ENCODE data around the gene RPP30.
"Not testable (repeated sequence)": the region's sequence is repeated elsewhere in the genome, so short reads cannot be mapped to it uniquely, and the experiment has no call there.

Gene RPP30

GRCh38 chr10:90917238-90917967, 45.6 kb downstream of the RPP30 start:
- ATAC-seq (no peak), DNase-seq (no peak)

GRCh38 chr10:90917968-90918318, 46.2 kb downstream of the RPP30 start:
- ATAC-seq = no peak
- DNase-seq = no peak

- ATAC-seq = no peak
Measured at GRCh38 chr10:90919683-90920574, 48.2 kb downstream of the RPP30 start.

GRCh38 chr10:90920986-90921666, 49.4 kb downstream of the RPP30 start, which contains the start of gene ANKRD1:
Gene ANKRD1 (minus strand): TSS chr10:90921087. CDS start chr10:90921027, 60 bp downstream.
- DNase-seq = no peak
- ATAC-seq = no peak

More at GRCh38 chr10:90919683-90920574, 48.2 kb downstream of the RPP30 start:
- DNase-seq = no peak

GRCh38 chr10:90921906-90922305, 50.1 kb downstream of the RPP30 start:
- DNase-seq (no peak), ATAC-seq (no peak)

GRCh38 chr10:90923111-90923731, 51.4 kb downstream of the RPP30 start:
- ATAC-seq (no peak), DNase-seq (no peak)

- DNase-seq (no peak), ATAC-seq (no peak)
Measured at GRCh38 chr10:90924552-90924951, 52.8 kb downstream of the RPP30 start.

- DNase-seq (no peak), ATAC-seq (no peak)
Measured at GRCh38 chr10:90925079-90926029, 53.6 kb downstream of the RPP30 start.

GRCh38 chr10:90927293-90927692, 55.5 kb downstream of the RPP30 start:
- DNase-seq (no peak), ATAC-seq (no peak)

GRCh38 chr10:90929179-90929578, 57.4 kb downstream of the RPP30 start:
- ATAC-seq (no peak), DNase-seq (no peak)

GRCh38 chr10:90930070-90930837, 58.5 kb downstream of the RPP30 start:
- DNase-seq = no peak
- ATAC-seq = no peak

- DNase-seq (no peak), ATAC-seq (no peak)
Measured at GRCh38 chr10:90930971-90931871, 59.4 kb downstream of the RPP30 start.

GRCh38 chr10:90935581-90936275, 64.0 kb downstream of the RPP30 start:
- ATAC-seq = no peak

GRCh38 chr10:90936276-90936659, 64.5 kb downstream of the RPP30 start:
- DNase-seq (no peak), ATAC-seq (no peak)

More at GRCh38 chr10:90935581-90936275, 64.0 kb downstream of the RPP30 start:
- no peak for DNase-seq

- ATAC-seq (no peak), DNase-seq (no peak)
Measured at GRCh38 chr10:90937645-90938258, 66.0 kb downstream of the RPP30 start.

- DNase-seq (no peak), ATAC-seq (no peak)
Measured at GRCh38 chr10:90939116-90939515, 67.3 kb downstream of the RPP30 start.

GRCh38 chr10:90939648-90940047, 67.9 kb downstream of the RPP30 start:
- DNase-seq = no peak
- ATAC-seq = no peak

GRCh38 chr10:90942980-90943379, 71.2 kb downstream of the RPP30 start:
- DNase-seq, ATAC-seq: not testable (repeated sequence)
